ENCODE data around the gene PPIC. TPM values are rescaled to one million over a fixed set of nuclear protein-coding genes. Genes with fewer than 3 reads are reported as not detected.

PPIC gene
- total and polyA plus RNA-seq, 2 donors (not counting 1 experiment from before 2014, with no cell fraction given), result not detected

- H3K27me3 ChIP-seq (replicated peaks in 1 of 4; ENCODE audit: control extremely low read depth in 1 of 4, control insufficient read depth in 3 of 4, insufficient read depth in 4 of 4, low read length in 3 of 4), result no peaks in the 10 kb centered on the region
- no peak overlapping the region for H3K9ac ChIP-seq (ENCODE audit: low read length)
- H3K36me3 ChIP-seq (replicated peaks in 1 of 2; ENCODE audit: control extremely low read depth in 1 of 2, control insufficient read depth in 1 of 2, extremely low read depth in 1 of 2, insufficient read depth in 2 of 2, low read length in 1 of 2), result no peaks in the 10 kb centered on the region
- no peak overlapping the region for H3K4me2 ChIP-seq (replicated peaks; ENCODE audit: low read depth, low read length, poor library complexity, severe bottlenecking)
- Mint-ChIP-seq H3K27ac (no peak overlapping the region), H3K4me3 (no peak overlapping the region), H3K27me3 (no peaks in the 10 kb centered on the region), H3K9me3 (ENCODE audit: insufficient read depth) (no peaks in the 10 kb centered on the region), H3K4me1 (no peaks in the 10 kb centered on the region)
- H3K9me3 ChIP-seq (ENCODE audit: control extremely low read depth in 1 of 3, control insufficient read depth in 2 of 3, insufficient read depth in 1 of 3, low read length in 2 of 3), result no peaks in the 10 kb centered on the region
- no peaks in the 10 kb centered on the region for H3K4me1 ChIP-seq (ENCODE audit: control insufficient read depth in 2 of 2, insufficient read depth in 2 of 2, low read length in 2 of 2)
- no peak overlapping the region for H3K27ac ChIP-seq (ENCODE audit: low read length in 2 of 2)
- TF ChIP-seq EZH2 (IDR thresholded peaks at IDR 0.05; ENCODE audit: borderline replicate concordance, insufficient read depth, low read depth, low read length, poor library complexity, severe bottlenecking), result no peak
- TF ChIP-seq CTCF (IDR thresholded peaks at IDR 0.05), result no peak
- intact Hi-C loops (cut with micrococcal nuclease), result loop anchor here (1.0 to 5.0 kb wide), 3 partner anchors 103 to 500 kb away; no protein-coding TSS in a partner anchor
- H4K20me1 ChIP-seq (ENCODE audit: control insufficient read depth, insufficient read depth, low read length, poor library complexity, severe bottlenecking), result no peaks in the 10 kb centered on the region
- no peaks in the 10 kb centered on the region for H3K79me2 ChIP-seq (ENCODE audit: control insufficient read depth, insufficient read depth, low read length)
- no peak overlapping the region for H2AFZ ChIP-seq (ENCODE audit: insufficient read depth, low read depth, low read length, poor library complexity, severe bottlenecking)
- H3K4me3 ChIP-seq (ENCODE audit: control extremely low read depth in 1 of 5, extremely low read depth in 1 of 5, insufficient read depth in 1 of 5, low read depth in 2 of 5, low read length in 4 of 5), result no peak overlapping the region
- DNase-seq, result no peak
- no CpG with 5 or more reads among the region's 1 CpG for WGBS (ENCODE audit: insufficient coverage)
- ATAC-seq (ENCODE audit: low read depth), result no peak
- POLR2A ChIA-PET, result no interaction called here
- CTCF ChIA-PET, result interaction anchor here (0.6 to 1.4 kb wide), 3 partner anchors 481 to 543 kb away, joined by 3 to 13 read pairs (median 4); no protein-coding TSS in a partner anchor
These were observed 35.8 kb downstream of the PPIC start for GRCh38 chr5:123000731-123001130.

GRCh38 chr5:122999947-123000563 lies 36.5 kb downstream of the PPIC start:
- no peak overlapping the region for H3K4me3 ChIP-seq (ENCODE audit: control extremely low read depth in 1 of 5, extremely low read depth in 1 of 5, insufficient read depth in 1 of 5, low read depth in 2 of 5, low read length in 4 of 5)
- no peak overlapping the region for H3K4me3 Mint-ChIP-seq
- TF ChIP-seq EZH2 (IDR thresholded peaks at IDR 0.05; ENCODE audit: borderline replicate concordance, insufficient read depth, low read depth, low read length, poor library complexity, severe bottlenecking), result no peak
- TF ChIP-seq CTCF (IDR thresholded peaks at IDR 0.05), result peak; percentile 72
- no peaks in the 10 kb centered on the region for H4K20me1 ChIP-seq (ENCODE audit: control insufficient read depth, insufficient read depth, low read length, poor library complexity, severe bottlenecking)
- no peaks in the 10 kb centered on the region for H3K79me2 ChIP-seq (ENCODE audit: control insufficient read depth, insufficient read depth, low read length)
- no peaks in the 10 kb centered on the region for H3K9me3 Mint-ChIP-seq (ENCODE audit: insufficient read depth)
- 30% methylated on average over 6 of the region's 10 CpGs for WGBS (ENCODE audit: insufficient coverage)
- H3K27ac Mint-ChIP-seq, result no peak overlapping the region
- H3K27ac ChIP-seq (ENCODE audit: low read length in 2 of 2), result no peak overlapping the region
- H3K4me1 Mint-ChIP-seq, result no peaks in the 10 kb centered on the region
- H3K4me1 ChIP-seq (ENCODE audit: control insufficient read depth in 2 of 2, insufficient read depth in 2 of 2, low read length in 2 of 2), result no peaks in the 10 kb centered on the region
- H3K27me3 ChIP-seq (replicated peaks in 1 of 4; ENCODE audit: control extremely low read depth in 1 of 4, control insufficient read depth in 3 of 4, insufficient read depth in 4 of 4, low read length in 3 of 4), result no peaks in the 10 kb centered on the region
- intact Hi-C loops (cut with micrococcal nuclease), result loop anchor here (1.0 to 5.0 kb wide), 3 partner anchors 103 to 500 kb away; no protein-coding TSS in a partner anchor
- DNase-seq (peak; percentile 64), ATAC-seq (ENCODE audit: low read depth) (peak; percentile 73)
- POLR2A ChIA-PET, result no interaction called here
- H3K36me3 ChIP-seq (replicated peaks in 1 of 2; ENCODE audit: control extremely low read depth in 1 of 2, control insufficient read depth in 1 of 2, extremely low read depth in 1 of 2, insufficient read depth in 2 of 2, low read length in 1 of 2), result no peaks in the 10 kb centered on the region
- no peaks in the 10 kb centered on the region for H3K9me3 ChIP-seq (ENCODE audit: control extremely low read depth in 1 of 3, control insufficient read depth in 2 of 3, insufficient read depth in 1 of 3, low read length in 2 of 3)
- H3K9ac ChIP-seq (ENCODE audit: low read length), result no peak overlapping the region
- H3K27me3 Mint-ChIP-seq, result no peaks in the 10 kb centered on the region
- no peak overlapping the region for H3K4me2 ChIP-seq (replicated peaks; ENCODE audit: low read depth, low read length, poor library complexity, severe bottlenecking)
- H2AFZ ChIP-seq (ENCODE audit: insufficient read depth, low read depth, low read length, poor library complexity, severe bottlenecking), result no peak overlapping the region
- CTCF ChIA-PET, result interaction anchor here (1.1 to 1.4 kb wide), 2 partner anchors 481 to 483 kb away, joined by 4 to 13 read pairs; no protein-coding TSS in a partner anchor
